Left colon (tissue), 2 donors: ENCODE data around the gene CELSR2. TPM values are rescaled to one million over a fixed set of nuclear protein-coding genes. Genes with fewer than 3 reads are reported as not detected.

Experiments used
- ATAC-seq: fragments of 200-7000 bp; cut with Tn5 transposase; one replicate; pipeline ENCODE4 v1.9.1; 2020; ENCODE audit warnings: mild to moderate bottlenecking, moderate library complexity
- DNase-seq, 2 donors: peaks; one replicate each; pipeline ENCODE4 v3.0.0-alpha.2; 2020
- intact Hi-C, 2 donors: fragments of 100-400 bp; cut with DNase I in 1 of 2; cut with micrococcal nuclease in 1 of 2; formaldehyde crosslinking; loops; one replicate each; pipeline versions ENCODE4 v1.11.2 to v1.14.0; 2022; cut with DNase I, micrococcal nuclease
- total RNA-seq, 2 donors: library from RNA; stranded (reverse); fragmentation: NEBNext Ultra II Directional; extraction: Animal tissue kit (Norgen Biotek cat#: 25700); gene quantifications; one replicate each; pipeline ENCODE4 v1.2.1, GENCODE V29; 2021
- donor health status: DM: no; HTN: no; CAD: no.
- donor health status: DM: yes; HTN: yes; CAD: no.

Gene CELSR2
- total RNA-seq, 2 donors from 2014 or later, result 3.9 to 4.5 TPM

DNA sequence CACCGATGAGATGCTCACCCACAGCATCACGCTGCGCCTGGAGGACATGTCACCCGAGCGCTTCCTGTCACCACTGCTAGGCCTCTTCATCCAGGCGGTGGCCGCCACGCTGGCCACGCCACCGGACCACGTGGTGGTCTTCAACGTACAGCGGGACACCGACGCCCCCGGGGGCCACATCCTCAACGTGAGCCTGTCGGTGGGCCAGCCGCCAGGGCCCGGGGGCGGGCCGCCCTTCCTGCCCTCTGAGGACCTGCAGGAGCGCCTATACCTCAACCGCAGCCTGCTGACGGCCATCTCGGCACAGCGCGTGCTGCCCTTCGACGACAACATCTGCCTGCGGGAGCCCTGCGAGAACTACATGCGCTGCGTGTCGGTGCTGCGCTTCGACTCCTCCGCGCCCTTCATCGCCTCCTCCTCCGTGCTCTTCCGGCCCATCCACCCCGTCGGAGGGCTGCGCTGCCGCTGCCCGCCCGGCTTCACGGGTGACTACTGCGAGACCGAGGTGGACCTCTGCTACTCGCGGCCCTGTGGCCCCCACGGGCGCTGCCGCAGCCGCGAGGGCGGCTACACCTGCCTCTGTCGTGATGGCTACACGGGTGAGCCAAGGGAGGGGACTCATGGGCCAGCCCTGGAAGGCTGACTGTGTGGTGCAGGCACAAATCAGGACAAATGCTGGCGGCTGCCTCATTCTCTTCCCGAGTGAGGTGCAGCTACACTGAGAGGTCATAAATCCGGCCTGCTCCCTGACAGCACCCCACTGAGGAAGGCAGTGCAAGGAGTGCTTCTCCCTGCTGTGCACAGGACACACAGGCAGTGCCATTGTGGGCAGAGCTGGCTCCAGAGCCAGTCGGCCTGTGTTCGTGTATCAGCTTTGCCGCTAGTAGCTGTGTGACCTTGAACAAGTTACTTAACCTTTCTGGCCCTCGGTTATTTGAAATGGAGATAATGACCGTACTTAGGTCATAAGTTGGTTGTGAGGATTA, 9.4 kb downstream of the CELSR2 start:
- no peak for ATAC-seq
- intact Hi-C loops, result no loop called here
- DNase-seq, result no peak

- intact Hi-C loops, result no loop called here
Measured at GRCh38 chr1:109259674-109260557, 10.6 kb downstream of the CELSR2 start.

GRCh38 chr1:109261006-109261405, 11.7 kb downstream of the CELSR2 start:
- DNase-seq, result no peak
- intact Hi-C loops, result no loop called here
- no peak for ATAC-seq

More at GRCh38 chr1:109259674-109260557, 10.6 kb downstream of the CELSR2 start:
- DNase-seq (no peak), ATAC-seq (no peak)

DNA sequence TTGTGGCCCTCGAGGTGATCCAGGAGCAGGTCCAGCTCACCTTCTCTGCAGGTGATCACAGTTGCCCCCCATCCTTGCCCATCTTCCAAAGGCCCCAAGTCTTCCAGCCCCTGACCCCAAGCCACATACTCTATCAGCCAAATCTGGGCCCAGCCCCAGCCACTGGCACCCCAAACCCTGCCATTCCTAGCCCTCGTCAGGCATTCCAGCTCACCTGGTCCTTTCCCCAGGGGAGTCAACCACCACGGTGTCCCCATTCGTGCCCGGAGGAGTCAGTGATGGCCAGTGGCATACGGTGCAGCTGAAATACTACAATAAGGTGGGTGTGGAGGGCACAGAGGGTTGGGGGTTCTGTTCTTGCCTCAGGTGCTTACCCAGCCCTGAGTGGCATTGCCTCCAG, 12.2 kb downstream of the CELSR2 start:
- DNase-seq (no peak), ATAC-seq (no peak)
- intact Hi-C loops, result no loop called here

- no peak for ATAC-seq
- no peak for DNase-seq
- intact Hi-C loops, result no loop called here
Measured at GRCh38 chr1:109262231-109263055, 13.1 kb downstream of the CELSR2 start.

DNA sequence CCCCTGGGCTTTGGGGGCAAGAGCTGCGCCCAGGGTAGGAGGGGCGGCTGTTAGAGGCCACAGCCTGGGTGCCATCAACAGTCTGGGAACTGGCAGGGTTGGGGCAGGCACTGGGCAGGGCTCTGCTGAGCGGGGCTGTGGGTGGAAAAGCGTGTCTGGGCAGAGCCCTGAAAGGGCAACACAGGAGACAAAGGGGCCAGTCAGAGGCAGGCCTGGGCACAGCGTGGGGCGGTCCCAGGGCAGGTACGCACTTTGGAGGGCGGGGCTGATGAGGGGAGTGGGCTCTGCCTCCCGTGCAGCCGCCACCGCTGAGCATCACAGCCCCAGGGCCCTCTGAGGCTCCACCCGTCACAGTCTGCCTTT, 13.9 kb downstream of the CELSR2 start:
- intact Hi-C loops, result no loop called here
- DNase-seq, result no peak
- peak; percentile 12 for ATAC-seq

DNA sequence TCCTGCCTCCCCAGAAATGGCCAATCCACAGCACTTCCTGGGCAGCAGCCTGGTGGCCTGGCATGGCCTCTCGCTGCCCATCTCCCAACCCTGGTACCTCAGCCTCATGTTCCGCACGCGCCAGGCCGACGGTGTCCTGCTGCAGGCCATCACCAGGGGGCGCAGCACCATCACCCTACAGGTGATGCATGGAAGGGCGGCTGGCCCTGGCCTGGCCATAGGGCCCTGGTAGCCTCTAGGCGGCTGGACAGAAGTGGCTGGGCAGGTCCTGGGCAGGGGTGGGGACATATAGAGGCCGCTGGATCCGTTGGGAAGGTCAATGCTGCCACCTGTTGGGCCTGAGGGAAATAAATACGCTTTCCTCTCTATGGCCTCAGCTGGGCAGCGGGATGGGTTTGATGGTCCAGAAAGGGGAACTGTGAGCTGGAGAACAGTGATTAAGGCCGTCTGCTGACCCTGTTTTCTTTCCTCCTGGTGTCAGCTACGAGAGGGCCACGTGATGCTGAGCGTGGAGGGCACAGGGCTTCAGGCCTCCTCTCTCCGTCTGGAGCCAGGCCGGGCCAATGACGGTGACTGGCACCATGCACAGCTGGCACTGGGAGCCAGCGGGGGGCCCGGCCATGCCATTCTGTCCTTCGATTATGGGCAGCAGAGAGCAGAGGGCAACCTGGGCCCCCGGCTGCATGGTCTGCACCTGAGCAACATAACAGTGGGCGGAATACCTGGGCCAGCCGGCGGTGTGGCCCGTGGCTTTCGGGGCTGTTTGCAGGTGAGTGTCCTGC, 14.4 kb downstream of the CELSR2 start:
- DNase-seq (peak; percentile 78 to 84), ATAC-seq (peak; percentile 97)
- intact Hi-C loops, result no loop called here

DNA sequence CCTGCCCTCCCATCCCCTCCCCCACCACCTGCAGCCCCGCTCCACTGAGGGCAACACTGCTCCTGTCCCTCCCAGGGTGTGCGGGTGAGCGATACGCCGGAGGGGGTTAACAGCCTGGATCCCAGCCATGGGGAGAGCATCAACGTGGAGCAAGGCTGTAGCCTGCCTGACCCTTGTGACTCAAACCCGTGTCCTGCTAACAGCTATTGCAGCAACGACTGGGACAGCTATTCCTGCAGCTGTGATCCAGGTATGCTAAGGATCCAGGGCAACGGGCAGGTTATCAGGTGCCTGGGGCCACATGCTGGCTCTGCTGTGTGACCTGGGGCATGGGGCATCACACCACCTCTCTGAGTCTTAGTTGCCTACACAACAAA, 15.0 kb downstream of the CELSR2 start:
- intact Hi-C loops, result no loop called here
- ATAC-seq (no peak), DNase-seq (no peak)

DNA sequence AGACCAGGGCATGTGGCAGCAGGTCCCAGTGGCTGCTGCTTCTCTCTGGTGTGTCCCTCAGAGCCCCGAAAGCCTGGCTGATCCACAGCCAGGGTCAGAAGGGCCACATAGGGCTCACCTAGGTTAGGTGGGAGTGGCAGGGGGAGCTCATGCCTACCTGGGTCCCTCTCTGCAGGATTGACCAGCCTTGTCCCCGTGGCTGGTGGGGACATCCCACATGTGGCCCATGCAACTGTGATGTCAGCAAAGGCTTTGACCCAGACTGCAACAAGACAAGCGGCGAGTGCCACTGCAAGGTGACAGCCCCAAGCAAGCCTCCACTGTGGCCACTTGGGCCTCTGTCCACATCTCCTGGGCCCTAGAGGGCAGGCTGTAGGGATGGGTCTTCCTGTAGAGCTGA, 15.7 kb downstream of the CELSR2 start:
- intact Hi-C loops, result loop anchor here in 1 of 2 donors (5.0 kb wide), 1 partner anchor 267 kb away; no protein-coding TSS in a partner anchor
- ATAC-seq (no peak), DNase-seq (peak in 1 of 2 donors; percentile 13)

DNA sequence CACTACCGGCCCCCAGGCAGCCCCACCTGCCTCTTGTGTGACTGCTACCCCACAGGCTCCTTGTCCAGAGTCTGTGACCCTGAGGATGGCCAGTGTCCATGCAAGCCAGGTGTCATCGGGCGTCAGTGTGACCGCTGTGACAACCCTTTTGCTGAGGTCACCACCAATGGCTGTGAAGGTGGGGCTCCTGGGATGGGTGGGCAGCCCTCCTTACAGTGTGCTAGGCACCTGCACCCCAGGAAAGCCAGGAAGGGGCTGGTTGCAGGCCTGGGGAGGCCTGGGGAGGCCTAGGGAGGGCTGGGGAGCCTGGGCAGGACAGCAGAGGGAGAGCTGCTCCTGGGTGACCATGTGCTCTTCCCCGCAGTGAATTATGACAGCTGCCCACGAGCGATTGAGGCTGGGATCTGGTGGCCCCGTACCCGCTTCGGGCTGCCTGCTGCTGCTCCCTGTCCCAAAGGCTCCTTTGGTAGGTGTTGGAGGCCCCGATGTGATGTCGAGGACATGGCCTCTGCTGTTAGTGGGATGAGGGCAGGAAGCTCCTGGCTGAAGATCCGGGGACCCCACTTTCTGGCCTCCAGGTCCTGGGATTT, 16.5 kb downstream of the CELSR2 start:
- ATAC-seq (no peak), DNase-seq (peak in 1 of 2 donors; percentile 24)
- intact Hi-C loops, result loop anchor here in 1 of 2 donors (5.0 kb wide), 1 partner anchor 266 kb away; no protein-coding TSS in a partner anchor

DNA sequence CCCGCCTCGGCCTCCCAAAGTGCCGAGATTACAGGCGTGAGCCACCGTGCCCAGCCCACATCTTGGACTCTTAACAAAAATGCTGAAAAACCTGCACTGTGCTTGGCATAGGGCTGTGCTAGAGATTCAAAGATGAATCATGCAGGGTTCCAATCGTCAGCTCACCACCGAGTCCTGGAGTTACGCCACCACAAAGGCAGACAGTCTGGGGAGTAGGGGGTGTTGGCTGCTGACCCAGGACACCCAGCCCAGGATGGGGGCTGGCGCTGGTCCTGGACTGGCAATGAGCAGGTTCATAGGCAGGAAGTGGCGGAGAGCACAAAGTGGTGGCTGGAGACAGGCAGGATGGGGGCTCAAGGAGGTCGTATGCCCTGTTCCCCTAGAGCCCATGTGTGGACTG, 17.6 kb downstream of the CELSR2 start:
- ATAC-seq (no peak), DNase-seq (peak in 1 of 2 donors; percentile 17)
- intact Hi-C loops, result loop anchor here in 1 of 2 donors (5.0 kb wide), 1 partner anchor 265 kb away; no protein-coding TSS in a partner anchor

GRCh38 chr1:109267743-109268300, 18.5 kb downstream of the CELSR2 start:
- intact Hi-C loops, result loop anchor here in 1 of 2 donors (5.0 kb wide), 1 partner anchor 264 kb away; no protein-coding TSS in a partner anchor
- no peak for ATAC-seq
- DNase-seq, result peak in 1 of 2 donors; percentile 16

DNA sequence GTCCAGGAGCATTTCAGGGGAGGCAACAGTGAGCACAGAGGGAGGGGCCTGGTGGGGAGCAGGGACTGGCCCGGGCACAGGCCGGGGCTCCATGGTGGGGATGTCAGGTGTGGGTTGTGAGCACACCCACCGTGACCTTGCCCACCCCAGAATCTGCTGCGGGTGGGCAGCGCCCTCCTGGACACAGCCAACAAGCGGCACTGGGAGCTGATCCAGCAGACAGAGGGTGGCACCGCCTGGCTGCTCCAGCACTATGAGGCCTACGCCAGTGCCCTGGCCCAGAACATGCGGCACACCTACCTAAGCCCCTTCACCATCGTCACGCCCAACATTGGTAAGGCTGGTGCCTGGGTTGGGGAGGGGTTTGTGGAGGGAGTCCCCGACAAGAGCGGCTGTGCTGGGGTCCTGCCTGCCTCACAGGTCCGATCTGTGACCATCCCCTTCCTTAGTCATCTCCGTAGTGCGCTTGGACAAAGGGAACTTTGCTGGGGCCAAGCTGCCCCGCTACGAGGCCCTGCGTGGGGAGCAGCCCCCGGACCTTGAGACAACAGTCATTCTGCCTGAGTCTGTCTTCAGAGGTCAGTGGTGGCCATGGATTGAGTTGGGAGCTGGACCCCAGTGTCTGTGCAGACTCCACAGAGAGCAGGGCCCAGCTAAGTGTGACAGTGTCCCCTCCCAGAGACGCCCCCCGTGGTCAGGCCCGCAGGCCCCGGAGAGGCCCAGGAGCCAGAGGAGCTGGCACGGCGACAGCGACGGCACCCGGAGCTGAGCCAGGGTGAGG, 19.3 kb downstream of the CELSR2 start:
- peak in 1 of 2 donors; percentile 11 for DNase-seq
- intact Hi-C loops, result loop anchor here in 1 of 2 donors (5.0 kb wide), 1 partner anchor 264 kb away; no protein-coding TSS in a partner anchor
- ATAC-seq, result no peak

GRCh38 chr1:109269212-109269980, 20.1 kb downstream of the CELSR2 start:
- no peak for ATAC-seq
- intact Hi-C loops, result loop anchor here in 1 of 2 donors (5.0 kb wide), 1 partner anchor 263 kb away; no protein-coding TSS in a partner anchor
- peak in 1 of 2 donors; percentile 17 for DNase-seq

GRCh38 chr1:109269981-109270622, 20.8 kb downstream of the CELSR2 start:
- ATAC-seq (no peak), DNase-seq (peak in 1 of 2 donors; percentile 11)
- intact Hi-C loops, result loop anchor here (5.0 kb wide), 2 partner anchors 132 to 262 kb away; no protein-coding TSS in a partner anchor
